Heart right ventricle (tissue), 16 donors: ENCODE data around the gene GUCY2C. TPM values are rescaled to one million over a fixed set of nuclear protein-coding genes. Genes with fewer than 3 reads are reported as not detected.

Experiments used
- ATAC-seq, 8 donors: fragments of 200-7000 bp; cut with Tn5 transposase; one replicate each; pipeline ENCODE4 v1.9.1; 2020; ENCODE audit warnings: mild to moderate bottlenecking in 8 of 8, moderate library complexity in 8 of 8, moderate number of reproducible peaks in 1 of 8
- DNase-seq, 2 donors: peaks; one replicate each; pipeline ENCODE4 v3.0.0-alpha.2; 2020
- H3K27ac ChIP-seq, 10 donors: fragments of 200-600 bp; sonication (generic) in 2 of 10; one replicate each; pipeline versions ENCODE4 v1.5.0 to v1.8.0; 2020 to 2022; ENCODE audit warnings: mild to moderate bottlenecking in 3 of 10
- H3K27me3 ChIP-seq, 7 donors: fragments of 200-600 bp; one replicate each; pipeline ENCODE4 v1.8.0; 2021 to 2022; ENCODE audit warnings: mild to moderate bottlenecking in 2 of 7
- H3K36me3 ChIP-seq, 9 donors: fragments of 200-600 bp; sonication (generic) in 1 of 9; one replicate each; pipeline versions ENCODE4 v1.5.0 to v1.8.0; 2020 to 2022; ENCODE audit warnings: mild to moderate bottlenecking in 2 of 9
- H3K4me1 ChIP-seq, 9 donors: fragments of 200-600 bp; sonication (generic) in 1 of 9; one replicate each; pipeline versions ENCODE4 v1.5.0 to v1.8.0; 2020 to 2022; ENCODE audit warnings: mild to moderate bottlenecking in 4 of 9
- H3K4me3 ChIP-seq, 10 donors: fragments of 200-600 bp; sonication (generic) in 2 of 10; one replicate each; pipeline versions ENCODE4 v1.5.0 to v1.8.0; 2020 to 2022; ENCODE audit warnings: mild to moderate bottlenecking in 7 of 10, moderate library complexity in 2 of 10
- H3K9me3 ChIP-seq, 11 donors: fragments of 200-600 bp in 10 of 11; sonication (generic) in 2 of 11; one replicate each; pipeline versions ENCODE4 v1.5.0 to v1.8.0; 2013 to 2022; ENCODE audit warnings: mild to moderate bottlenecking in 2 of 11, control low read depth in 1 of 11, moderate library complexity in 1 of 11
- CTCF ChIP-seq, 9 donors: fragments of 200-600 bp; sonication (generic) in 2 of 9; IDR thresholded peaks; one replicate each; pipeline versions ENCODE4 v1.5.0 to v1.8.0; 2021 to 2022; ENCODE audit warnings: antibody characterized with exemption in 9 of 9, mild to moderate bottlenecking in 5 of 9, moderate library complexity in 1 of 9
- WGBS, 2 donors: extraction: QIAGEN DNeasy Blood & Tissue Kit; methylation state at CpG; one replicate each; pipeline ENCODE4 v1.1.7; 2013; ENCODE audit warnings: inconsistent platforms in 1 of 2; 5-methylcytosine and 5-hydroxymethylcytosine counted together
- intact Hi-C, 10 donors: fragments of 100-400 bp; cut with DNase I; formaldehyde crosslinking; loops; one replicate each; pipeline versions ENCODE4 v1.11.1 to v1.14.2; 2022
- polyA plus RNA-seq, 2 donors: library from polyadenylated mRNA; stranded (reverse); fragments of 200-250 nt; gene quantifications; one replicate each; pipeline ENCODE4 v1.2.3, GENCODE V29; 2013
- total RNA-seq, 10 donors: library from RNA; stranded (reverse); fragmentation: NEBNext Ultra II Directional in 3 of 10; extraction: Animal tissue kit (Norgen Biotek cat#: 25700) in 3 of 10; gene quantifications; one replicate each; pipeline versions ENCODE4 v1.2.1 to v1.2.4, GENCODE V29; 2021 to 2023
- donor health status: Arrhythmogenic right ventricular cardiomyopathy.
- donor health status: ischemic (EF 13 %, LVEDD 7.1; RV severe dilation, severe dysfunction).
- donor health status: healthy with polysubstance abuse.
- donor health status: DM: no; HTN: yes; CAD: no.
- donor health status: DM: no; HTN: no; CAD: no.
- donor health status: ischemic (EF 25% LVEDD 6.9; RV normal size, moderate dysfunction).
- donor health status: ischemic (EF 25% LVEDD 5.7; RV mildly dilated, moderate dysfunction).
- donor health status: healthy.
- donor health status: DM: yes; HTN: yes; CAD: no.
- donor health status: Ischemic cardiomyopathy.
- donor health status: ischemic (EF 35%, LVEDD 5.7; RV mildly dilated, moderate dysfunction).
- donor health status: nonischemic (EF 11% LVEDD 7.7; RV severe dilation, severe dysfunction).
- donor health status: DM: yes; HTN: yes; CAD: no.
- donor health status: PGD.
- donor health status: ischemic (EF 29% LVEDD 5.4; RV normal size, mild dysfunction).
- donor health status: nonischemic (EF 23%, LVEDD 6.1; RV moderate dilation, normal function).

Gene GUCY2C
- total and polyA plus RNA-seq, 12 donors, result 0.01 to 0.15 (median 0.06) TPM; not detected in 9

- H3K27me3 ChIP-seq, result no peaks in the 10 kb centered on the region
- H3K27ac ChIP-seq, result no peak overlapping the region
- H3K9me3 ChIP-seq, result no peaks in the 10 kb centered on the region
- WGBS, 2 donors, result 82 to 86% methylated on average over 2 of the region's 2 CpGs
- no peaks in the 10 kb centered on the region for H3K4me1 ChIP-seq
- no peak for DNase-seq
- ATAC-seq, result no peak
- intact Hi-C loops, result no loop called here
- no peak for TF ChIP-seq CTCF (IDR thresholded peaks at IDR 0.05)
- no peaks in the 10 kb centered on the region for H3K36me3 ChIP-seq
- no peak overlapping the region for H3K4me3 ChIP-seq
Observed at GRCh38 chr12:14699923-14700322, 3.5 kb upstream of the GUCY2C start.

- no peak for ATAC-seq
Observed at GRCh38 chr12:14698555-14698954, 2.2 kb upstream of the GUCY2C start.

GRCh38 chr12:14695715-14696141 lies 671 bp downstream of the GUCY2C start:
- H3K27me3 ChIP-seq, result no peaks in the 10 kb centered on the region
- no peak for DNase-seq
- no peaks in the 10 kb centered on the region for H3K36me3 ChIP-seq
- no peak overlapping the region for H3K27ac ChIP-seq
- 72 to 81% methylated on average over 5 of the region's 5 CpGs for WGBS, 2 donors
- TF ChIP-seq CTCF (IDR thresholded peaks at IDR 0.05), result no peak
- no peaks in the 10 kb centered on the region for H3K9me3 ChIP-seq
- no peak for ATAC-seq
- intact Hi-C loops, result no loop called here
- peaks cover 0 to 12% (median 8%) of the 10 kb centered on the region in 9 donors for H3K4me1 ChIP-seq
- H3K4me3 ChIP-seq, result no peak overlapping the region

More at GRCh38 chr12:14698555-14698954, 2.2 kb upstream of the GUCY2C start:
- TF ChIP-seq CTCF (IDR thresholded peaks at IDR 0.05), result no peak
- Histone ChIP-seq H3K4me3 (no peak overlapping the region), H3K9me3 (no peaks in the 10 kb centered on the region), H3K4me1 (no peaks in the 10 kb centered on the region), H3K27me3 (no peaks in the 10 kb centered on the region), H3K27ac (no peak overlapping the region), H3K36me3 (no peaks in the 10 kb centered on the region)
- DNase-seq, result no peak
- intact Hi-C loops, result no loop called here

GRCh38 chr12:14694970-14695369 lies 1.4 kb downstream of the GUCY2C start:
- no peak for DNase-seq
- 80 to 85% methylated on average over 3 of the region's 3 CpGs for WGBS, 2 donors
- intact Hi-C loops, result no loop called here
- H3K9me3 ChIP-seq, result no peaks in the 10 kb centered on the region
- no peak for TF ChIP-seq CTCF (IDR thresholded peaks at IDR 0.05)
- H3K36me3 ChIP-seq, result no peaks in the 10 kb centered on the region
- H3K4me1 ChIP-seq, result peaks cover 0 to 12% (median 8%) of the 10 kb centered on the region in 9 donors
- H3K27me3 ChIP-seq, result no peaks in the 10 kb centered on the region
- no peak overlapping the region for H3K27ac ChIP-seq
- no peak for ATAC-seq
- H3K4me3 ChIP-seq, result no peak overlapping the region
